ENCODE data around the gene CCBE1.

Gene CCBE1

DNA sequence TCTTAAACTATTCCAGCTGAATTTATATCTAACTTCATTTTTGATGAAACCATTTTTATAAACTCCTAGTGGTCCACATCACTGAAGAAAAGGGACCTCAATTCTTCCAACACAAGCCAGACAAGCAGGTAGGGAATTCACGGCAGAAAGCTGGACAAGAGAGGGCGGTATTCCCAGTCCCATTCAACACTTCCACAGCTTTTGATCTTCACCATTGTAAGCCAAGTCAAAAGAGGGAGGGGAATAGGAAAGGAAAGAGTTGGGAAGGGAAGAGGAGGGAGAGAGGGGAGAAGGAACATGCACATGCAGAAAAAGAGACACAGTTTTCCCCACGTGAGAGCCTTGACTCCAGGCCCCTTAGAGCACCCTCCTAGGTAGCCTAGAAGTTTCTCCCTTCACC, 77.4 kb downstream of the CCBE1 start:
- no peak for DNase-seq (ENCODE audit: low read depth in 2 of 2)

DNA sequence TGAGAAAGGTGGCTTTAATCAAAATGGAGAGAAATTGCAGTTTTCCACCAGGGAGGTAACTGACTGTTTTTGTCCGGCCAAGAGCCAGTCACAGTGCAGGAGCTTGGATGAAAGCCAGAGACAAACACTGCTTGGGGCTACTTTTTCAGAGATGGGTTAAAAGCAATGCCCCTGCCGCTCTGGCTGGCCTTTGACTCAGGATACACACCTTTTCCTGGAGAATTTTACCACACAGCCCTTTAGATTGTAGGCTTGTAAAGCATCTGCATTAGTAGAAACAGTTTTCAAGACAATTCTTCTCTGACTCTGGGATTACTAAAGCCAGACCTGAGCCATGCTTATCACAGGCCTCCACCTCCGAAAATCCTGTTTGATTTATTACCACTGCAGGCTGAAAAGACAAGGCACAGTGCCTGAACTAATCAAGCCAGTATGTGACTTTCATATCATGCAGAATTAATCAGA, 79.7 kb downstream of the CCBE1 start:
- no peak for DNase-seq (ENCODE audit: low read depth in 2 of 2)

DNA sequence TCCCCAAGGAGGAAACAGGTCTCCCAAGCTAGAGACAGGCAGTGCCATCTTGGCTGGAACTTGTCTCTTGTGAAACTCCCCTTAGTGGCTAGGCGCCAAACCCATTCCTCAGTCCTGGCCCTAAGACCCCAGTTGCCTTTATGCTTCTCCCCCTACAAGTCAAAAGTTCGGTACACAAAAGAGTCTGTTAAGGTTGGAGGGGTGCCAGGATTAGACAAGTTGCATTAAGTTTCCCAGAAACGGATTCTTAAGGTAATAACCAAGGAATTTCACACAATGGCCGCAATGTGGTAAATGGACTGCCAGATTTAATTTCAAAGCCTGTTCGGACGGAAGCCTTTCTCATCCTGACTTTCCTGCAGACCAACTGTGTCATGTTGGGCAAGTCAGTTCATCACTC, 80.7 kb downstream of the CCBE1 start:
- DNase-seq (ENCODE audit: low read depth in 2 of 2) = no peak

DNA sequence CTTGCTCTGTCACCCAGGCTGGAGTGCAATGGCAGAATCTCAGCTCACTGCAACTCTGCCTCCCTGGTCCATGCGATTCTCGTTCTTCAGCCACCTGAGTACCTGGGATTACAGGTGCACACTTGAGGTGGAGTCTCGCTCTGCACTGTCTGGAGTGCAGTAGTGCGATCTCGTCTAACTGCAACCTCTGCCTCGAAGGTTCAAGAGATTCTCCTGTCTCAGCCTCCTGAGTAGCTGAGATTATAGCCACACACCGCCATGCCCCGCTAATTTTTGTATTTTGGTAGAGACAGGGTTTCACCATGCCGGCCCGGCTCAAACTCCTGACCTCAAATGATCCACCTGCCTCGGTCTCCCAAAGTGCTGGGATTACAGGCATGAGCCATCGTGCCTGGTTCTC, 83.3 kb downstream of the CCBE1 start:
- no peak for DNase-seq (ENCODE audit: low read depth in 2 of 2)

DNA sequence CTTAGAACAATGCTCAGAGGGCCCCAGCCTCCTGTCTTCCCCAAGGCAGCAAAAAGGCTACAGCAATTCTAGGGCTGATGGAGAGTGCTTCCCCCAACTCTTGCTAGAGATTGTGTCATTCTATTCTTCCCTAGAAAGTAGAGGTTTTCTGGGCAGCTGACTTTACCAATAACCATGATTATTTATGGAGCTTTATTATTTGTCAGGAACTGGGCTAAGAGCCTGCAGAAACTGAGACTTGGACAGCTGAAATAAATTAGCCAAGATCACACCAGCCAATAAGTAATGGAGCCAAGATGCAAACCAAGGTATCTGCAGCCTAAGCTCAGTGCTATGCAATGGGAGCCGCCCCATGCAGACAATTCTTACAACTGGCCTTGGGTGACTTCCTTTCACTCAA, 84.8 kb downstream of the CCBE1 start:
- no peak for DNase-seq (ENCODE audit: low read depth in 2 of 2)

DNA sequence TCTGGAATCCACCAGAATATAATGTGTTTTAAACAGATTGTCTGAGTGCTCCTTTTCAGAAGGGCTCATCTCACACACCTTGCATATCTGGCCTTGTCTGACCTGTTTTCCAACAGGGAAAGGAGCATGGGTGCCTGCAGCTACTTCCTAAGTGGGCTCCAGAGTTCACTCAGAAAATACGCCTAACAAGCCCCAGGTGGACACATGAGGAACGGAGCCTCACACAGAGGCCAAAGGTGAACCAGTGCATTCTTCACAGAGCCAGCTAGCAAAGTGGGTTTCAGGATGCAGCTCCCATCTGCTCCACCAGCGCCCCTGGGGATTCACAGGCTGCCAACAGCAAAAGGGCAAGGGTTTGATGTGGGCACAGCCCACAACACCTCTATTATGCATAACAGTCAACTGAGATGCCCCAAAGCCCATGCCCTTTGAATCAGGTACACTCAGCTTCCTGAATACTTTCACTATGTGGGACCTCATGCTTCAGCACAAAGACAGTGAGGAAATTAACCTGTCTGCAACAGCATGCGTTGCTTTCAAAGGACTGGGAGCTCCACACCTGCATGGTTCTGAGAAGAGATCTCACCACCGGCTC, 86.6 kb downstream of the CCBE1 start:
- no peak for DNase-seq (ENCODE audit: low read depth in 2 of 2)

DNA sequence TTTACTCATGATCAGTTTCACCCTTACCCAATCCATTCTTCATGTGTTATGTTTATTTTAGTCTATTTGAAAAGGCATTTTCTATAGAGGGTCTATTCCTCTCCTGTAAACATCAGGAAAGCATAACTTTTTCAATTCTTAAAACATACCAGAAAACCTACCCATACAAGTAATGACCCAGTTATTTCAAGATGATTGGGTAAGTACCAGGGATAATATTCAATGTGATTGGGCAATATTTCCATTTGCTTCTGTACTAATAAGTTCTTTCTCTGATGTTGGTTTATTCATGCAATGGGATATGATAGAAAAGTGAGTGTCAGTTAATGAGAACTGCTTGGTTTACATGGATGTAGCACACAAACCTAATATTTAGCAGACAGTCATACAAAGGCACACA, 87.6 kb downstream of the CCBE1 start:
- DNase-seq (ENCODE audit: low read depth in 2 of 2) = no peak

DNA sequence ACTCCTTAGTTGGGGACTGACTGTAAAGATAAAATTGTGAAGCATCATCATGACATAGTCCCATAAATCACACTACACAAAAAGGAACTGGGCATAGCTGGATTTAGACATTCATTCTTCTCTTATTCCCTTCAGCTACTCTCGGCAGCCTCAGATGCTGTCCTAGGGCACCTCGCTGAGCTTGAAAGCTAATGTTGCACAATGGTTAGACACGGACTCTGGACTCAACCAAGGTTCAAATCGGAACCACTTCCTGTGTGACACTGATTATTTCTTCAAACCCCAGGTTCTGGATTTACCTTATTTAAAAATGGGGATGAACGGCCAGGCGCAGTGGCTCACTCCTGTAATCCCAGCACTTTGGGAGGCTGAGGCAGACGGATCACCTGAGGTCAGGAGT, 89.8 kb downstream of the CCBE1 start:
- DNase-seq (ENCODE audit: low read depth in 2 of 2) = no peak

DNA sequence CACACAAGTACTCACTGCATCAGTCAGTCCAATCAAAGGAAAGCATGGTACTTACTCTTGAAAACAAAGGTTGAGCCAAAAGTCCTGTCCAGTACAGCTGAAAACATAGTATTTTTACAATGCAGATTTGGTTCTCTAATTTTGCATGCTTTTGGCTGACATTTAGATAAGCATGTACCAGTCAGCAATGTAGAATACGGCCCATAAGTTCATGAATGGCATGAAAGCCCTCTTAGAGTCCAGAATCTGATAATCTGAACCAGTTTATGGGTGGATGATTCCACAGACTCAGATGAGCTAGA, 90.2 kb downstream of the CCBE1 start:
- no peak for DNase-seq (ENCODE audit: low read depth in 2 of 2)

DNA sequence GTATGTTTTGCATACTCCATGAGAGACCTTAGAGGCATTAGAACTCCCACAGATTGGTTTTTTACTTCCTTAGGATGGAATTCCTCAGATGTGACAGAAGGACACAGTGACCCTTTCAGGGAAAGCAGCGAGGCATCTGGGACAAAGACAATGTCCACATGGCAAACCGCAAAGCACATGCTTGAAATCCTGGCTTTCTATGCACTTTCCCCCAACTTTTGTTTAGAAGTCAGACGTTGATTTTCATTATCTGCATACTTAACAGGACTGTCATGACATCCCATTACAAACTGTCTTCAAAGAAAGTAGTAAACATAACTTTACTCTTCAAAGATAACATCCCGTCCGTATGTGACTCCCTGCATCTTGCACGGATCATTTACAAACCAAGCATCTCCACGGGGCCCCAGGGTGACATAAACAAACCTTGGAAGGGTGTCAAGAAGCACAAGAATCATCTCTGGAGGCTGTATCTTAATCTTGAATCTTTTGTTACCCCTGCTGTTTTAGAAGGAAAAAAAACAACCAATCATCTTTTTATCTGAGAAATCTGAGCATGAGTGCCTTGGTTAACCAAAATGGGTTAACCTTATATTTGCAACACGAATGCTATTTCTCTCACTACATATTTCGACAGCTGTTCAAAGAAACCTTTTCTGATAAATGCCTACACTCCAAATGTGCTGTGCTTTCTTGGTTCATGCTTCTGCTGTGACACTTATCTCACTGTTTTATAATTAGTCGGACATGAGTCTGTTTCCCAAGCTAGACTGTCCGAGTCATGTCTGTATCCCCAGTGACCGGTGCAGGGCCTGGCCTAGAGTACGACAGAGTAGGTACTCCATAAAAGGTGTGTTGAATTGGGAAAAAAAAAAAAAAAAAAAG, 90.8 kb downstream of the CCBE1 start:
- DNase-seq (ENCODE audit: low read depth in 2 of 2) = no peak

DNA sequence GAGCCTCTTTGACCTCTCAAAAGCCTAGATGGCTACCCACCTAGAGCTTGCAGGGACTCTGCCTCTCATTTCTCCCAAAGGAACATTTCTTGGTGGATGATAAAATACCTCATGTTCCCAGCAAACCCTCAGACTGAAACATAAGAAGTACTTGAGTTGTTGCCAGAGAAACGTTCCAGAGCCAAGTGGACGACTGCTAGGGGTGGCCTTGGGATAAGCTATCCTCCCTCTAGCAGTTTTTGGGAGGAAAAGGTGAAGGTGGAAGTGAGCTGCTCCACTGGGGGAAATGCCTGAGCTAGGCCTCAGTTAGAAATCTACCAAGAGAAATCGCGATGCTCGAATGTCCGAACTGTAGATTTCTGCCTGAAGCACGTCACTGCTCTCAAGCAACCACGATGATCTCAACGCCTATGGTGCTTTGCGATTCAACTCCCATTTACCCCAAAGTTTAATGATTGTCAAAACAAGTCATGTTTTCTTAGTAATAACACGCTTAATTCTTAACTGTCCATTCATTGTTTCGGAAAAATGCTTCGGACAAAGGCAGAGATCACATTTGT, 91.5 kb downstream of the CCBE1 start:
- DNase-seq (ENCODE audit: low read depth in 2 of 2) = no peak

DNA sequence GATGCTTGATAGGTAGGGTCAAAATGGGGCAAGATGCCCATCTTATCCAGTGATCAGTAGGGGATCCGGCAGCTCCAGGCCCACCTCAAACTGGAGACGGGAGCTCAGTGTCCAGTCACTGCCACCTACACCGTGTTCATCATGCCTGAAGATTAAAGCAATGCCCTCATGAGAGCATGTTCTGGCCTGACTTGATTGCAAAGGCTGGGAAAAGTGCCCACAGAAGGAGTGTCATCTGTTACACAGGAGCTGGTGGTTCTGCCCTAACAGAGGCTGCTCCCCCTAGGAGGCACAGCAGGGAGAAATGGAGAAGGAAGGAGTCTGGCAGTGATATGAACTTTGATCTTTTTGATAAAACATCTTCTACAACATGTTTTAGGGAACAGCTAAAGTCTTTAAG, 92.3 kb downstream of the CCBE1 start:
- DNase-seq (ENCODE audit: low read depth in 2 of 2) = no peak

DNA sequence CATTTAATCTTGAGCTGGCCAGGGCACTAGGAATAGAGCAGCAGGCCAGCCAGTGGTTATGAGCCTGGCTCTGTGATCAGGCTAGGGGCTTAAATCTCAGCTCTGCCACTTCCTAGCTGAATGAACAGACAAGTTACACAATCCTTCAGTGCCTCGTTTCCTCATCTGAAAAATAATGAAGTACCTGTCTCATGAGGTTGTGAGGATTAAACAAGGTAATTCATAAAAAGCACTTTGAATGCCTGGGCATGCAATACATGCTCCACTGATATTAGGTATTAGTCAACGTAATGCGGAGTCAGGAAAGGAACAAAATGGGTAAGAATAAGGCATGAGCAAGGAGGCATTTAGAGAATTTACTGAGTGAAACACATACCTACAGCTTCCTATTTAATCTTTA, 100.2 kb downstream of the CCBE1 start:
- DNase-seq (ENCODE audit: low read depth in 2 of 2) = no peak

DNA sequence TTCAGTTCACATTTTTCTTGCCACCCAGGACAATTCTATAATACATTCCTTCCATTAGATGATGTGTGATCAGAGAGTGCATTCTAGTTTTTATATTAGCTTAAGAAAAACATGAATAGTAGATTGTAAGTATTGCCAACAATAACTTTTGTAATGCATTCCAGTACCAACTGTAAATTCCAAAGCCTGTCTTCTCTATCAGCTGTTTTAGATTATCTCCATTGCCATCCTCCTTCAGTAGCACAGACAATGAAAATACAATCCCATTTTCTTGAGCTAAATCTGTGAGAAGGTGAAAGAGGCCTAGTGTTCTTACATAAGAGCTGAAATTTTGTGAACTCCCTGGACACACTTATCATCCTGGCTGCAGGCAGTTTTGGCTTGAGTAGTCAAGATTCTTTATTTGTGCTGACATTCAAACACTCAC, 103.9 kb downstream of the CCBE1 start:
- DNase-seq (ENCODE audit: low read depth in 2 of 2) = no peak

DNA sequence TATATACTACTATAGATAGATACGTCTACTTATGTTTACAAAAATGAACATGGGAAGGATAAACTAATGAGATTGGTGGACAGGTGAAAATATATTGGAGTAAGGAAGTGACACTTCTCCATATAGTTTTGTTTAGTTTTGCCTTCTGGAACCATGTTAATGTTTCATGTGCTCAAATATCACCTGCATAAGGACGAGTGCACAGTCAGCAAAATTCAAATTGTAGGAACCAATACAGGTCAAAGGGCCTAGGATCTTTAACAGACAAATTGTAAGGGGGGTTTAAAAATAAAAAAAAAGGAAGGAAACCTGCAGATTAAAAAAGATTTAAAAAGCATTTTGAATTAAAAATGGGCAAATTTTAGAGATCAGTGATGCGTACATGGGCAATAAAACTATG, 104.6 kb downstream of the CCBE1 start:
- DNase-seq (ENCODE audit: low read depth in 2 of 2) = no peak

DNA sequence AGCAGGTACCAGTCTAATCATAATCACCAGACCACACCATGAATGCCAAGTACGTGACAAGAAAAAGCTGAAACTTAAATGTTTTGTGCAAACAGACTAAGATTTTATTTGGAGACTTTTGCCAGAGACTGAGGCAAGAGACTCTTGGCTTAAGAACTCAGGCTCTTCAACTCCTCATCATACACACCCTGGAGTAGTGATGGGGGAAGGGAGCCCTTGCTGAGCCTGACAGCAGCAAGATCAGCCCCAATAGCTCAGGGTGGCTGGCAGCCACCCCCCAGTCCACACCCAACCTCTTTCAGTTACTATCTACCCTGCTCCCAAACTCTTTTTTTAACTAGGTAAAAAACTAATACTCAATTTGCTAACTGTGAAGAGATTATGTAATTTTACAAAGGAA, 114.8 kb downstream of the CCBE1 start:
- DNase-seq (ENCODE audit: low read depth in 2 of 2) = no peak

DNA sequence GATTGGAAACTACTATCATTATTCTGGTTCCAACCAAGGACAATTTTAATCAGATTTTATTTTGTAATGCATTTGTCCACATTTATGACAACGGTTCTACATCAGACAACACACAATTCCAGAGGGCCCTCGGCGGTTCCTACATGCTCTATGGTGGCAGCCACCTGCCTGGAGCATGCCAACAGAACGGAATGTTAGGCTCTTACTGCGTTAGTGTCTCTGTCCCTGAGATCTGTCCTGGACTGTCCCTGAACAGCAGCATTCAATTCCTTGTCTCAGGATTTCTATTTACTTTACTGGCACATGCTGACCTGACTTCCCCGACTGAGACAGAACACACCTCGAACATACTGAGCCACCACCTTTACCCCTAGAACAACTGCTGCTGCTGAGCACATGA, 117.7 kb downstream of the CCBE1 start:
- DNase-seq (ENCODE audit: low read depth in 2 of 2) = no peak

DNA sequence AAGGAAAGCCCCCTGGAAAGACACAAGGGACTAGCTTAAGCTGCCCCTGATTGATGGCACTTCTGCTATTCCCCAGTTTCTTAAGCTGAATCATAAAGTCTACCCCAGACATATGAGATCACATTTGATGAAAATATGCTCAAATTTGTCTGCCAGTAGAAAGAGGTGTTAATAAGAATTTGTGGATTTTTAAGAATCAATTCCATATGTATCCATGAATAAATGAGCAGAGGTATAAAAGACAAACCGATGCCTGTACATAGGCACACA, 119.9 kb downstream of the CCBE1 start:
- DNase-seq (ENCODE audit: low read depth in 2 of 2) = no peak

DNA sequence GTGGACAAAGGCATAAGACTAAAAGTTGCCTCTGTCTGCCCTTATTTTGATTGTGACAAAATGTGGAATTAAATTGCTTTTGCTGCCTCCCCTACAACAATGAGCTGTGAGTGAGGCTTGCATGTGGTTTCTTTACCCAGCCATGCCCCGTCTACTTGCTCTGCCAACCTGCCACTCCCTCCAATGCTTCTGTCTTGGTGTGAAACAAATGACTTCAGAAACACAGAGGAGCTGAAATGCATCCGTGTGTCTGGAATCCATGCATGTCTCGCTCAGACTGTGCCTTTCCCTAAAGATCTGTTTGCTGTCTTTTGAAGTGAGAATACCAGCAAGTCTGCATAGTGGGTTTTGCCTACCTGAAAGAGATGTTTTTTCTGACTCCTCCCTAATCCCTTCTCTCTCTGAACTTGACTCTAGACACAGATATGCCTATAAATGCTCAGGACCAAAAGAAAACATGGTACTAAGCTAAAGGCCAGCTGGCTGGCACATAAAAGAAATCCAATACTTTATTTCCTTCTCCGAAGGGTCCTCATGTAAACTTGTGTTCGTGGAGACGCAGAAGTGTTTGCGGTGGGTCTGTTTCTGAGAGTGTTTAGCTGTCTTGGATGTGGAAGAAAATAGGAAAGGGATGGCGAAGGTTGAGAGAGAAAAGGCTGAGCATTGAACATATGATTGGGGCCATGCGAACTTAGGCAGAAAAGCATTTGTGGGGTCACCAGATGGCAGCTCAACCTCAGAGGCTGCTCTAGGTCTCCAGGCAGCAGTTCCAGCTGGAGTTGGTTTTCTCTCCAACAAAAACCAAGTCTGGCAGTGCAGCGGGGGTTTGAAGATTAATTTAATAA, 120.5 kb downstream of the CCBE1 start:
- no peak for DNase-seq (ENCODE audit: low read depth in 2 of 2)

DNA sequence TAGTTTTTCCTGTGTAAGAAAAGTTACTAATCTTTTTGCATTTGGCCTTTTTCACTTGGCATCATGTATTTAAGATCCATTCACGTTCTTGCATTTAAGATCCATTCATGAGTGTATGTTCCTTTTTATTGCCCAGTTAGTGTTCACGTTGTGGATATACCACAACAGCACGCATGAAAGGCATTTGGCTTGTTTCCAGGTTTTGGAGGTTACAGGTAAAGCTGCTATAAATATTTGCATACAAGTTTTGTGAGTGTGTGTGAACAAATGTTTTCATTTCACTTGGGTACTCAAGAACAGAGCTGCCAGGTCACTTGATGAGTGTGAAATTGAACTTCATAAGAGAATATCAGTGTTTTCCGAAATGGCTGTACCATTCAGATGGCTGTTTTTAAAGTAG, 121.2 kb downstream of the CCBE1 start:
- no peak for DNase-seq (ENCODE audit: low read depth in 2 of 2)

DNA sequence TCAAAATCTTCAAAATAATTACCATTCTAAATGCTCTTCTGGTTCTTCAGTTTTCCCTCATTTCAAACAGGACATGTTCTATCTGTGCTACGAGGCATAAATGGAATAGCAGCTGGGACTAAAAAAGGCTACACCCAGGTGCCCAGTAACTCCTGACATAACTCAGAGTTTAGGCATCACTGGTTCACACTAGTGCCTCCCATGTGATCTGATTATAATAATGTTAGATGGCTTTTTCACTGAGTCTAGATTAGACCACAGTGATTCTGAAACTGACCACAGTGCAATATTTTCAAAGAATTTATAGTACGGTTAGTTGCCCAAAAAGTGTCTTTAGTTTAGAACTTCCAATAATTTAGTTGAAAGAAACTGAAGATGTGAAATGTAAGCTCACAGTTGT, 123.3 kb downstream of the CCBE1 start:
- DNase-seq (ENCODE audit: low read depth in 2 of 2) = no peak

DNA sequence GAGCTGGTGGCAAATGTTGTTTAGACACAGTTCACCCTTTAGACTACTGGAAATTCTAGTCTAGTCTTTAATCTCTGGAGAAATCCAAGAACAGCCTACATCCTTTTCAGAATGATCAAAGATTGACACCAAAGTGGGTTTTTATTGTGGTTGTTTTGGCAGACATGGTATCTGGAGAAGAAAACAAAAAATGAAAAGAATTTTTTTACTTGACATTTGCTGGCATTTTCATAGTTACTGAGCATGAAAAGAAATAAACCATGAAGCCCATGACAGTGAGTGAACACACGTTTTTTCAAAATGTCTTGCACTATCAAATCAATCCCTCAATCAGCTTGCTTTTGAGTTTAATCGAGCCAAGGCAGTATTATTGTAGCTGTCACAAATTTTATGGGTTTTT, 125.3 kb downstream of the CCBE1 start:
- no peak for DNase-seq (ENCODE audit: low read depth in 2 of 2)

DNA sequence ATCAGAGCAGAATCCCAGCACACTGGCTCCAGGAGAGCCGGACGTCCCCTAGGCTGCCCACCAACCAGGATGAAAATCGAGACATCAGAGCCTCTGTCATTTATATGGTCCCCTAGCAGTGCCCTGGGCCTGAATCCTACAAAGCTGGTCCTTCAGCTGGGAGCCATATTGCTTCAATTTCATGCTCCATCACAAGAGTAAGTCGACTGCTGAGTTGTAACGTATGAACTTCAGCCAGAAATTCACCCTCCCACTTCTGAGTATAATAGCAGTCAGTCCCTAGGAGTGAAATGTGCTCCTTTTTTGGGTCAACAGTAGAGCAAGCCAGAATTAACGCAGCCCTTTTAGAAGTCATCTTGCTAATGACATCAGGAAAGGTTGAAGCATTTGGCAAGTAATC, 126.4 kb downstream of the CCBE1 start:
- no peak for DNase-seq (ENCODE audit: low read depth in 2 of 2)

All from activated CD4-positive, alpha-beta T cell treated with anti-CD3 and anti-CD28 coated beads for 24 hours (primary cell).